Left colon (tissue), 2 donors: Measurements from ENCODE around the gene WFDC9. TPM values are rescaled to one million over a fixed set of nuclear protein-coding genes. Genes with fewer than 3 reads are reported as not detected.
"Not testable (repeated sequence)": the region's sequence is repeated elsewhere in the genome, so short reads cannot be mapped to it uniquely, and the experiment has no call there.

Experiments used
- ATAC-seq: fragments of 200-7000 bp; cut with Tn5 transposase; one replicate; pipeline ENCODE4 v1.9.1; 2020; ENCODE audit warnings: mild to moderate bottlenecking, moderate library complexity
- DNase-seq, 2 donors: peaks; one replicate each; pipeline ENCODE4 v3.0.0-alpha.2; 2020
- intact Hi-C, 2 donors: fragments of 100-400 bp; cut with DNase I in 1 of 2; cut with micrococcal nuclease in 1 of 2; formaldehyde crosslinking; loops; one replicate each; pipeline versions ENCODE4 v1.11.2 to v1.14.0; 2022; cut with DNase I, micrococcal nuclease
- long read RNA-seq: library from polyadenylated mRNA; unstranded; transcript quantifications from one replicate; pipeline ENCODE4 v2.0.0, GENCODE V29; 2021
- total RNA-seq, 2 donors: library from RNA; stranded (reverse); fragmentation: NEBNext Ultra II Directional; extraction: Animal tissue kit (Norgen Biotek cat#: 25700); gene quantifications; one replicate each; pipeline ENCODE4 v1.2.1, GENCODE V29; 2021
- donor health status: DM: no; HTN: no; CAD: no.
- donor health status: DM: yes; HTN: yes; CAD: no.

Gene WFDC9
- not detected for total RNA-seq
- long read RNA-seq, result 0 reads

DNA sequence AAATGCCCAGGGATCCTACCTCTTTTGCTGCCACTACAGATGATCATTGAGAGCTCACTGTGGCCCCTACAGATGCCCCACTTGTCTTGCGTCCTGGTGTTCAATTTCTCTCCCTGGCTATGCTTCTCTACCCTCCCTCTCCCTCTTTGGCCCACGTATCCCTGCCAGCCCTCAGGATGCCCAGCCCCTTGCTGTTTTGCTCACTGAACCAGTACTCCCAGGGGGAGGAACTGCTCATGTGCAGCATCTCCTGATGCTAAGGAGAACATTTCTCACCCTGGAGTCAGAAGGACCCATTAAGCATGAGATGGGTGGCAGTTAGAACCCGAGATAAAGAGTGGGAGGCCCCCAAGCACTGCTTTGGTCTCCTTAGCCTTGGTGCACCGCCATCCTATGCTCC, at the start of gene WFDC9:
WFDC9 (minus strand) TSS at position 101 of the 400 bp plus-strand sequence. CDS start 21,103 bp downstream, outside the sequence.
- intact Hi-C loops, result no loop called here
- ATAC-seq, result no peak
- DNase-seq, result no peak

DNA sequence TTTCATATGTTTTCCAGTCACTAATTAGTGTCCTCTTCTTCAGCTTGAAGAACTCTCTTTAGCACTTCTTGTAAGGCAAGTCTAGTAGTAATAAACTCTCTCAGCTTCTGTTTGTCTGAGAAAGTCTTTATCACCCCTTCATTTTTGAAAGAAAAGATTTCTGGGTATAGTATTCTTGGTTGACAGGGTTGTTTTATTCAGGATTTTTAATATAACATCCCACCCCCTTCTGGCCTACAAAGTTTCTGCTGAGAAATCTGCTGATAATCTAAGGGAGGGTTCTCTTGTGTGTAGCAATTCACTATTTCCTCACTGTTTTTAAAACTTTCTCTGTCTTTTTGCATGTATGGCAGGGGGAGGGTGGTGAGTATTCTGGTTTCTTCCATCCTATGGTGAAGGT, 48.6 kb upstream of the WFDC9 start:
- intact Hi-C loops, result no loop called here
- ATAC-seq, result no peak

DNA sequence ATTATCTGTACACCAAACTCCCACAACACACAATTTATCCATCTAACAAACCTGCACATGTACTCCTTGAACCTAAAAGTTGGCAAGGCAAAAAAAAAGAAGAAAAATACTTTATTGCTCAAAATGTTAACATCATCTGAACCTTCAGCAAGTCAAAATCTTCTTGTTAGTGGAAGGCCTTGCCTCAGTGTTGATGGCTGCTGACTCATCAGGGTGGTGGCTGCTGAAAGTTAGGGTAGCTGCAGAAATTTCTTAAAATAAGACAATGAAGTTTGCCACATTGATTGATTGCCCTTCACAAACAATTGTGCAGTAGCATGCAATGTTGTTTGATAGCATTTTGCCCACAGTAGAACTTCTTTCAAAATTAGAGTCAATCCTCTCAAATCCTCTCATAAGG, 41.7 kb upstream of the WFDC9 start:
- DNase-seq (no peak), ATAC-seq (no peak)
- intact Hi-C loops, result no loop called here

More for the DNA sequence above, 48.6 kb upstream of the WFDC9 start:
- no peak for DNase-seq

DNA sequence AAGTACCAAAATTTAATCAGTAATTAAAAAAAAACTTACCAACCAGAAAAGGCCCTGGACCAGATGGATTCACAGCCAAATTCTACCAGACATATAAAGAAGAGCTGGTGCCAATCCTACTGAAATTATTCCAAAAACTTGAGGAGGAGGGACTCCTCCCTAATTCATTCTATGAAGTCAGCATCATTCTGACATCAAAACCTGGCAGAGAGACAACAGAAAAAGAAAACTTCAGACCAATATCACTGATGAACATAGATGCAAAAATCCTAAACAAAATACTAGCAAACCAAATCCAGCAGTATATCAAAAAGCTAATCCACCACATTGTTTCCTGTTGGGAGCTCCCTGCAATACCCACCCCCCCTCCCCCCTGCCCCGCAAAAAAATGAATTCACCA, 39.1 kb upstream of the WFDC9 start, which contains the start of gene WFDC11:
WFDC11 (minus strand) TSS at position 101 of the 400 bp plus-strand sequence. CDS start 19,639 bp downstream, outside the sequence.
- ATAC-seq, result no peak
- no peak for DNase-seq
- intact Hi-C loops, result no loop called here

DNA sequence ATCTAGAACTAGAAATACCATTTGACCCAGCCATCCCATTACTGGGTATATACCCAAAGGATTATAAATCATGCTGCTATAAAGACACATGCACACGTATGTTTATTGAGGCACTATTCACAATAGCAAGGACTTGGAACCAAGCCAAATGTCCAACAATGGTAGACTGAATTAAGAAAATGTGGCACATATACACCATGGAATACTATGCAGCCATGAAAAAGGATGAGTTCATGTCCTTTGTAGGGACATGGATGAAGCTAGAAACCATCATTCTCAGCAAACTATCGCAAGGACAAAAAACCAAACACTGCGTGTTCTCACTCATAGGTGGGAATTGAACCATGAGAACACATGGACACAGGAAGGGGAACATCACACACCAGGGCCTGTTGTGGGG, 26.0 kb upstream of the WFDC9 start:
- ATAC-seq, DNase-seq, intact Hi-C loops: not testable (repeated sequence)

DNA sequence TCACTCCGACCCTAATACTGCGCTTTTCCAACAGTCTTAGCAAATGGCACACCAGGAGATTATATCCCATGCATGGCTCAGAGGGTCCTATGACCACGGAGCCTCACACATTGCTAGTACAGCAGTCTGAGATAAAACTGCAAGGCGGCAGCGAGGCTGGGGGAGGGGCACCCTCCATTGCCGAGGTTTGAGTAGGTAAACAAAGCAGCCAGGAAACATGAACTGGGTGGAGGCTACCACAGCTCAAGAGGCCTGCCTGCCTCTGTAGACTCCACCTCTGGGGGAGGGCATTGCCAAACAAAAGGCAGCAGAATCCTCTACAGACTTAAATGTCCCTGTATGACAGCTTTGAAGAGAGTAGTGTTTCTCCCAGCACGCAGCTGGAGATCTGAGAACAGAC, 20.6 kb upstream of the WFDC9 start:
- DNase-seq (peak in 1 of 2 donors; percentile 66), ATAC-seq (peak; percentile 65)
- intact Hi-C loops, result not testable (repeated sequence)

DNA sequence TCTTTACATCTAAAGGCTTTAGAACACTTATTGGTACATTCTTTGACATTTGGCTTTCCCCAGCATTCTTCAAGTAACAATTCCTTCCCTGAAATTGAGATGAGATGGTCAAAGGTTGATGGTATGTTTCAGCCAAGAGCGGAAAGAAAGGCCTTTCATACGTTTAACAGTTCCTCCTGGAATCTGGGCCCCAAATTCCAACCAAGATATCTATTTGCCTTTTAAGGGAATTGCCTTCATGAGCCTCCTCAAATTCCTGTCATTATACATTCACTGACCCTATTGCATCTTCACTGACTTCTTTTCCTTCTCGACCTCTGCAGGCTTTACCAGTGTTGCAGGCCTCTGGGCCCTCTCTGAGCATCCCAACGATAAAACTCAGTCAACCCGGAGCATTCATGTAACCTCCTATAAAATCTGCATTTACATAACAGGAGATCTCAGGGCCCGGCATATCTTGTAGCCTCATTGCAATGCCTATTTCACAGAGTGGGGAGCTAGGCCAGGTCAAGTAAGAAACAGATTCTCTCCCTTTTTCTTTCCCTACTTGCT, 18.3 kb upstream of the WFDC9 start:
- DNase-seq (no peak), ATAC-seq (no peak)
- intact Hi-C loops, result no loop called here

DNA sequence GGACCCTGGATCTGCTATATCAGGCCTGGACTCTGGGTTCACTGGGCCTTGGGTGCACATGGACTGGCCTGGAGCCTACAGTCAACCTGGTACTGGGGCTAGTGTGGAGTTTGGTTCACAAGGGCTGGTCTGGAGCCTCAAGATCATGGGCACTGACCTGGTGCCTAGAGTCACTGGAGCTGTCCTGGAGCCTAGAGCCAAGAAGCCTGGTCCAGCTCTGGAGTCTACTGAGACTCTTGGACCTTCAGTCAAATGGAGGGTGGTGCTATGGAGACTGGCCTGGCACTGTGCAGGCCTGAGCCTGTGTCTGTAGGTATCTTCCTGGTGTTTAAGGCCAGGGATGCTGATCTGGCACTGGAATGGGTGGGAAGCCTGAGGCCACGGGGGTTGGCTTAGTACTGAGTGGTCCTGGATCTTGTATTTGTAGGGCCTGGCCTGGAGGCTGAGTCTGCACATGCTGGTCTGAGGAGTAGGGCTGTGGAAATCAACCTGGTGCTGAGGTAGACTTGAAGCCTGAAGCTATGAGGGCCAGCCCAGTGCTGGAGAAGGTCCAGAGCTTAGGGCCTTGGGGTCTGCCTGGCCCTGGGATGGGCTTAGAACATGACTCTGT, 16.5 kb upstream of the WFDC9 start:
- DNase-seq (no peak), ATAC-seq (no peak)
- intact Hi-C loops, result no loop called here

DNA sequence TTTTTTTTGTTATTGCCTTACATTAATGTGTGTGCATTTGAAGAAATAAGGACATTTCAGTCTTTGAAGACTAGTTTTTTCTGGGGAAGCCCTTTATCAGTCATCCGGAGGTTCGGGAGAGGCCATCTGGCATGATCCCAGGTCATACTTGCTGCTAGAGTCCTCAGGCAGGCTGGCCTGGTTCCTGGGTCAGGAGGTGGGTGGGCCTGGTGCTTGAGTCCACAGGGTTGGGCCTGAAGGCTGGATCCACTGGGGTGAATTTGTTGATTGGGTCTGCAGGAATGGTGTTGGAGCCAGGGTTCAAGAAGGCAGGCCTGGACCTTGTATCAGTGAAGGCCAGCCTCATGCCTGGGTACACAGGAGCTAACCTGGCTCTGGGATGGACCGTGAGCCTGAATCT, 15.8 kb upstream of the WFDC9 start:
- ATAC-seq (no peak), DNase-seq (no peak)
- intact Hi-C loops, result no loop called here

DNA sequence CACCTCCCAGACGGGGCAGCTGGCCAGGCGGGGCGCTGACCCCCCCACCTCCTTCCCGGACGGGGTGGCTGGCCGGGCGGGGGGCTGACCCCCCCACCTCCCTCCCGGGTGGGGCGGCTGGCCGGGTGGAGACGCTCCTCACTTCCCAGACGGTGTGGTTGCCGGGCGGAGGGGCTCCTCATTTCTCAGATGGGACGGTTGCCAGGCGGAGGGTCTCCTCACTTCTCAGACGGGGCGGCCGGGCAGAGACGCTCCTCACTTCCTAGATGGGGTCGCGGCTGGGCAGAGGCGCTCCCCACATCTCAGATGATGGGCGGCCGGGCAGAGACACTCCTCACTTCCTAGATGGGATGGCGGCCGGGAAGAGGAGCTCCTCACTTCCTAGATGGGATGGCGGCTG, 14.8 kb upstream of the WFDC9 start:
- intact Hi-C loops, ATAC-seq: not testable (repeated sequence)

DNA sequence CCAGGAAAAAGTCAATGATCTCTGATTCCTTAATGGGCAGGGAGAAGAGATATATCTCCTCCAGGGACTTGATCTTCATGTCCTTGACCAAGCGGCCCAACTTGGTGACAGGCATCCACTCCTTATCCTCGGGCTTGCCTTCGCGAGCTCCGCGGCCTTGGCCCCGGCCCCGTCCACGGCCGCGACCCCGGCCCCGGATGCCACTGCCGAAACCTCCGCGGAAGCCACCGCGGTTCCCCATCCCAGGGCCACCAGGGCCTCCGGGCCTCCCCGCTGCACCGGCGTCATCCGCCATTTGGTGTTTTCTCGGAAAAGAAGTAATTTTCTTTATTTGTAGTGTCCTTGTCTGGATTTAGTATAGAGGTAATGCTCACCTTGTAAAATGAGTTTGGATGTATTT, 10.0 kb upstream of the WFDC9 start:
- intact Hi-C loops, ATAC-seq, DNase-seq: not testable (repeated sequence)

More for the DNA sequence above, 14.8 kb upstream of the WFDC9 start:
- DNase-seq, result not testable (repeated sequence)

DNA sequence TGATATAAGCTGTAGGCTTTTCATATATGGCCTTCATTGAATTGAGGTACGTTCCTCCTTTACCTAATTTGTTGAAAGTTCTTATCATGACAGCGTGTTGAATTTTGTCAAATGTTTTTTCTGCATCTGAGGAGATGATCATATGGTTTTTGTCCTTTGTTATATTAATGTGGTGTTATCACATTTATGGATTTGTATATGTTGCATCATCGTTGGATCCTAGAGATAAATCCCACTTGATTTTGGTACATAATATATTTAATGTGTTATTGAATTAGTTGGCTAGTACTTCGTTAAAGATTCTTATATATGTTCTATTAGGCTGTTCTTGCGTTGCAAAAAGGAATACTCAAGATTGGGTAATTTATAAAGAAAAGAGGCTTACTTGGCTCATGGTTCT, 8.6 kb upstream of the WFDC9 start:
- ATAC-seq (no peak), DNase-seq (no peak)
- intact Hi-C loops, result no loop called here

DNA sequence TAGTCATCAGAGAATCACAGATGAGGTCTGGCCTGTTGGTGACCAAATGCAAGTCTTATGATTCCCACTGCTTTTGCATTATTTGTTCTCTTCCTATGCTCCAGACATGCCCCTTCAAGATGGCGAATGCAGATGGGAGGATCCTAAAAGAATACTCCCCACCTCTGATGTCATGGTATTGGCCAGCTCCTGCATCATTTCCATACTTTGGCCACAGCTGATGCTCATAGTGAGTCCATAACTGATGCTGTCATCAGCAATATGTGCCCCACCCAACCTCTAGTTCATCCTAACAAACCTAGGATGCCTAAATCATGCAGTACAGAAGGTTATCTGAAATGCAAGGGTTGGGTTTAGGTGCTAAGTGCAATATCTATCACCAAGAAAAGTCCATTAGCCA, 5.4 kb upstream of the WFDC9 start:
- ATAC-seq (no peak), DNase-seq (no peak)
- intact Hi-C loops, result no loop called here

DNA sequence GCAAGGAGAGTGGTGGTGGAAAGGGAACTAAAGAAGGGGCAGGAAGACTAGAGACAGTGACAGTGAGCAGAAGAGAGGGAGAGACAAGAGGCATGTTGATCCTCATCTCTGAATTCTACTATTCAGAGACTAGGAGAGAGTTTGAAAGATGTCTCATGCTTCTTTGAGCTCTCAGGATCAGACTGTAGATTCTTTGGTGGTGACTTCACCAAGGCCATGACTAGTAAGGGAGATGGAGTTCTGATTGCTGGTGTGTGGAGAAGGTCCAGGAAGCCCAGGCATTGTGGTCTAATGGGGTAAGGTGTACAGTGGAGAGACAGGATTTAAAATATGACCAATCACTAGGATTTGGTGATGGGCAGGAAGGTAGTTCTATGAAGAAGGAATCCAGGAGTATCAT, 713 bp downstream of the WFDC9 start:
- ATAC-seq, result no peak

DNA sequence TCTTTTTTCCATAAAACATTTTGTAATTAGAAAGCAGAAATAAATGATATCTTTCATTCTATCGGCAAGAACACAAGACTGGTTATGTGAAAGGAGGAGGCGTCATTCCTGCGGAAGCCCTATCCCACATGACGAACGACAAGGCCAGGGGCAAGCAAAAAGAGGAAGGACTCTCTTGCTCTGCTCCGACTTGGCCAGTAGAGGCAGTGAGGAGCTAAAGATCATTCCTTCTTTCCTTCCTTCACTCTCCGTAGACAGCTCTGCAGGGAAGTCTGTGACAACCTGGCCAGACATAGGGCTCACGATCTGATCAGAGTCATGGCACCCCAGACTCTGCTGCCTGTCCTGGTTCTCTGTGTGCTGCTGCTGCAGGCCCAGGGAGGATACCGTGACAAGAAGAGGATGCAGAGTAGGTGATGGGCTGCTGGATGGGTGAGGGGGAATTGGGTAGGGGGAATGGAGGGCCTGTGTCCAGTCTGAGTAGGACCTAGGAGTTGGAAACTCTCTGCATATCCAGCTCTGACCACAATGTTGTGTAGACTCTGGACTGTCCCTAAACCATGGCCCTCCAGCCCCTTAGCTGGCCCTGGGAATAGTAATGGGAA, 1.5 kb downstream of the WFDC9 start, which contains the start of gene WFDC10A:
WFDC10A (plus strand) TSS at position 244 of the 605 bp plus-strand sequence; CDS start at position 319, 75 bp downstream.
- ATAC-seq (peak; percentile 98), DNase-seq (peak; percentile 39 to 48)
- intact Hi-C loops, result no loop called here

More for the DNA sequence above, 713 bp downstream of the WFDC9 start:
- intact Hi-C loops, result no loop called here
- no peak for DNase-seq

DNA sequence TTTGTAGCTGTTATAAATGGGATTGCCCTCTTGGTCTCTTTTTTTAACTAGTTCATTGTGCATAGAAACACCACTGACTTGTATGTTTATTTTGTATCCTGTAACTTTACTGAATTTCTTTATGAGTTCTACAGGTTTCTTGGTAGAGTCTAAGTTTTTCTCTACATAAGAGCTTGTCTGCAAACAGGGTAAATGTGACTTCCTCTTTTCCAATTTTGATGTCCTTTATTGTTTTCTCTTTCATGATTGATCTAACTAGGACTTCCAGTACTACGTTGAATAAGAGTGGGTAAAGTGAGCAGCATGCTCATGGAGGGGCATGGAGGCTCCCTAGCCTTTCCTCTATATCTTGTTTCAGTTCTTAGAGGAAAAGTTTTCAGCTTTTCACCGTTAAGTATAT, 4.5 kb downstream of the WFDC9 start:
- no peak for DNase-seq
- intact Hi-C loops, result no loop called here
- ATAC-seq, result no peak

DNA sequence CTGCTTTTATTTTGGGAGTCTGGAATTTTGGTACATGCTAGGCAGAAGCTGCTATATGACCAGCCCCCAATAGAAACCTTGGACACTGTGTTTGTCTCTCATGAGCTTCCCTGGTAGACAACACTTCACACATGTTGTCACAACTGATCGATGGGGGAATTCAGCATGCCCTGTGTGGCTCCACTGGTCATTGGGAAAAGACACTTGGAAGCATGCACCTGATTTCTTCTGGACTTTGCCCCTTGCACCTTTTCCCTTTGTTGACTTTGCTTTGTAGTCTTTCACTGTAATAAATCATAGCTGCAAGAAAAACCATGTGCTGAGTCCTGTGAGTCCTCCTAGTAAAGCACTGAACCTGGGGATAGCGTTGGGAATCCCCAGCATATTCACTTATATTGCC, 9.5 kb downstream of the WFDC9 start:
- ATAC-seq (peak; percentile 100), DNase-seq (peak; percentile 42 to 69)
- intact Hi-C loops, result no loop called here

DNA sequence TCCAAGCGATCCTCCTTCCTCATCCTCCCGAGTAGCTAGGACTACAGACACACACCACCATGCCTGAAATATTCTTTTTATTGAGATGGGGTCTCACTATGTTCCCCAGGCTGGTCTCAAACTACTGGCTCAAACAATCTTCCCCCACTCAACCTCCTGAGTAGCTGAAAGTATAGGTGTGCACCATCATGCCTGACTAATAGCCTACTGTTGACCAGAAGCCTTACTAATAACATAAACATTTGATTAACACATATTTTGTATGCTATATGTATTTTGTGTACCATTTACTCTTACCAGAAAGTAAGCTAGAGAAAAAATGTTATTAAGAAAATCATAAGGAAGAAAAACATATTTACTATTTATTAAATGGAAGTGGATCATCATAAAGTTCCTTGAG, 13.5 kb downstream of the WFDC9 start:
- ATAC-seq (no peak), DNase-seq (no peak)
- intact Hi-C loops, result no loop called here

DNA sequence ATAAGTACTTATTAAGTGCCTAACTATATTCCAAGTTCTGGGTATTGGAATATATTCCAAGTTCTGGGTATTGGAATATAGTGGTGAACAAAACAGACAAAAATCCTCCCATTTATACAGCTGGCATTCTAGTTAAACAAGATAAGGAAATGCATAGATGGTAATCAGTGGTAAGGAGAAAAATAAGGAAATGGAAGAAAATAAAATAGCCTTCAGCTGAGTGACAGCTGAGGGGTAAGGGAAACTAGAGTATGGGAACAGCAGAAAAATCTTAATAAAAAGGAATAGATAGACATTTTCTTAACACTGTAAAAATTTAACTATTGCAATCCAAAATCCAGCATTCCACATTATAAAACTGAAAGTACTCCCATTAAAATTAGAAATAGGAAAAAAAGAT, 18.8 kb downstream of the WFDC9 start:
- intact Hi-C loops, result no loop called here
- ATAC-seq (peak; percentile 93), DNase-seq (no peak)

DNA sequence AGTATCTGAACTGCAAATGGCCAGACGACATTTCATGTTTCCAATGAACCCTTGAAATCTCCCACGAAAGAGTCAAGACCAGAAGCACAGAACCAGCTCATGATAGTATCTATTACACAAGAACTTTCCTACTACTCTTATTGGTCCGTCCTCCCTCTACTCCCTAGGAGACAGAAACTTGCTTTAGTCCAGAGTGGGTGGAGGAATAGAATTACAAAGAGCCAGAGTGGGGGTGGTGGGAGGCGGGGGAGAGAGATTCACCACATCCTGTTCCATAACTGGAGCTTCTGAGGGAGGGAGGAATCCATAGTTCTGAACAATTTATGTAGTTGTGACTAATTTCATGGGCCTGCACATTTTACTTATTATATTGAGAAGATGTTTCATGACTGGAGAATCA, 20.0 kb downstream of the WFDC9 start:
- intact Hi-C loops, result no loop called here
- ATAC-seq (no peak), DNase-seq (no peak)
